ENCODE data around the gene RET.

Gene RET

GRCh38 chr10:43082087-43082486 lies 5.2 kb downstream of the RET start:
- no peak for DNase-seq (ENCODE audit: low read depth)
- no peak for TF ChIP-seq CTCF (conservative IDR thresholded peaks at IDR 0.05; ENCODE audit: control insufficient read depth, insufficient read depth, low read depth, low read length)

GRCh38 chr10:43082746-43083145 lies 5.9 kb downstream of the RET start:
- TF ChIP-seq CTCF (conservative IDR thresholded peaks at IDR 0.05; ENCODE audit: control insufficient read depth, insufficient read depth, low read depth, low read length), result no peak
- no peak overlapping the region for H3K4me3 ChIP-seq (ENCODE audit: control insufficient read depth, low read depth, low read length)
- DNase-seq (ENCODE audit: low read depth), result no peak

More at GRCh38 chr10:43082087-43082486, 5.2 kb downstream of the RET start:
- no peak overlapping the region for H3K4me3 ChIP-seq (ENCODE audit: control insufficient read depth, low read depth, low read length)

- TF ChIP-seq CTCF (conservative IDR thresholded peaks at IDR 0.05; ENCODE audit: control insufficient read depth, insufficient read depth, low read depth, low read length), result no peak
- DNase-seq (ENCODE audit: low read depth), result no peak
- H3K4me3 ChIP-seq (ENCODE audit: control insufficient read depth, low read depth, low read length), result no peak overlapping the region
Measured at GRCh38 chr10:43083764-43084163, 6.9 kb downstream of the RET start.

GRCh38 chr10:43084812-43085211 lies 7.9 kb downstream of the RET start:
- H3K4me3 ChIP-seq (ENCODE audit: control insufficient read depth, low read depth, low read length), result no peak overlapping the region
- no peak for TF ChIP-seq CTCF (conservative IDR thresholded peaks at IDR 0.05; ENCODE audit: control insufficient read depth, insufficient read depth, low read depth, low read length)
- no peak for DNase-seq (ENCODE audit: low read depth)

GRCh38 chr10:43086321-43086942 lies 9.6 kb downstream of the RET start:
- no peak for DNase-seq (ENCODE audit: low read depth)
- no peak overlapping the region for H3K4me3 ChIP-seq (ENCODE audit: control insufficient read depth, low read depth, low read length)
- TF ChIP-seq CTCF (conservative IDR thresholded peaks at IDR 0.05; ENCODE audit: control insufficient read depth, insufficient read depth, low read depth, low read length), result no peak

- DNase-seq (ENCODE audit: low read depth), result no peak
- no peak for TF ChIP-seq CTCF (conservative IDR thresholded peaks at IDR 0.05; ENCODE audit: control insufficient read depth, insufficient read depth, low read depth, low read length)
- no peak overlapping the region for H3K4me3 ChIP-seq (ENCODE audit: control insufficient read depth, low read depth, low read length)
Measured at GRCh38 chr10:43089519-43089918, 12.7 kb downstream of the RET start.

GRCh38 chr10:43090188-43090587 lies 13.3 kb downstream of the RET start:
- no peak for TF ChIP-seq CTCF (conservative IDR thresholded peaks at IDR 0.05; ENCODE audit: control insufficient read depth, insufficient read depth, low read depth, low read length)
- no peak for DNase-seq (ENCODE audit: low read depth)
- no peak overlapping the region for H3K4me3 ChIP-seq (ENCODE audit: control insufficient read depth, low read depth, low read length)

All from fibroblast of mammary gland (primary cell).